DND-41 (cell line): ENCODE results near the gene ITGB1.

Experiments used
- ATAC-seq: fragments of 200-7000 bp; cut with Tn5 transposase; 3 replicates; pipeline ENCODE4 v1.9.1; 2021; ENCODE audit warnings: low read depth; ENCODE audit not compliant: insufficient read depth
- DNase-seq: peaks from one replicate; pipeline ENCODE4 v3.0.0-alpha.2; 2020
- H2AFZ ChIP-seq: 2 replicates; pipeline ENCODE4 v1.6.0; 2012; ENCODE audit warnings: low read depth, low read length
- H3K27ac ChIP-seq: 2 replicates; pipeline ENCODE4 v1.5.1; 2012; ENCODE audit warnings: low read length, inconsistent platforms
- H3K27me3 ChIP-seq: fragments of 200-600 bp; sonication (generic); 2 replicates; pipeline ENCODE4 v1.6.0; 2012; ENCODE audit warnings: low read length, mild to moderate bottlenecking, inconsistent platforms; ENCODE audit not compliant: insufficient read depth, poor library complexity
- H3K36me3 ChIP-seq: 2 replicates; pipeline ENCODE4 v1.5.1; 2012; ENCODE audit warnings: low read length, inconsistent platforms; ENCODE audit not compliant: insufficient read depth
- H3K4me1 ChIP-seq: 2 replicates; pipeline ENCODE4 v1.5.1; 2012; ENCODE audit warnings: mild to moderate bottlenecking, low read length; ENCODE audit not compliant: insufficient read depth
- H3K4me2 ChIP-seq: 2 replicates; pipeline ENCODE4 v1.6.0; 2012; ENCODE audit warnings: mild to moderate bottlenecking, moderate library complexity, low read length, inconsistent platforms; ENCODE audit not compliant: insufficient read depth
- H3K4me3 ChIP-seq, 2 experiments: fragments of 200-600 bp in 1 of 2; shearing (Covaris generic) in 1 of 2; 2 replicates each; pipeline ENCODE4 v1.5.1; 2012 to 2016; ENCODE audit warnings: inconsistent platforms in 2 of 2, low read length in 2 of 2, mild to moderate bottlenecking in 2 of 2, low read depth in 1 of 2, moderate library complexity in 1 of 2
- H3K79me2 ChIP-seq: 2 replicates; pipeline ENCODE4 v1.6.0; 2012; ENCODE audit warnings: low read length, inconsistent platforms; ENCODE audit not compliant: insufficient read depth
- H3K9ac ChIP-seq: 2 replicates; pipeline ENCODE4 v1.6.0; 2012; ENCODE audit warnings: low read depth, mild to moderate bottlenecking, inconsistent platforms, low read length, moderate library complexity
- H3K9me3 ChIP-seq: 2 replicates; pipeline ENCODE4 v1.5.1; 2012; ENCODE audit warnings: low read length, moderate library complexity, mild to moderate bottlenecking, inconsistent platforms; ENCODE audit not compliant: insufficient read depth, severe bottlenecking
- H4K20me1 ChIP-seq: 2 replicates; pipeline ENCODE4 v1.6.0; 2012; ENCODE audit warnings: low read length; ENCODE audit not compliant: insufficient read depth
- EZH2 ChIP-seq: IDR thresholded peaks from 3 replicates; pipeline ENCODE4 v1.6.1; 2012; ENCODE audit warnings: borderline replicate concordance, low read depth, mild to moderate bottlenecking, moderate library complexity, low read length, inconsistent platforms; ENCODE audit not compliant: severe bottlenecking
- TF ChIP-seq, protein P1 (sequence below): IDR thresholded peaks from 2 replicates; pipeline ENCODE4 v1.5.1; 2012; ENCODE audit warnings: borderline replicate concordance, low read length, moderate library complexity, mild to moderate bottlenecking; ENCODE audit not compliant: poor library complexity, severe bottlenecking; ENCODE audit errors: extremely low read depth

ITGB1 gene

DNA sequence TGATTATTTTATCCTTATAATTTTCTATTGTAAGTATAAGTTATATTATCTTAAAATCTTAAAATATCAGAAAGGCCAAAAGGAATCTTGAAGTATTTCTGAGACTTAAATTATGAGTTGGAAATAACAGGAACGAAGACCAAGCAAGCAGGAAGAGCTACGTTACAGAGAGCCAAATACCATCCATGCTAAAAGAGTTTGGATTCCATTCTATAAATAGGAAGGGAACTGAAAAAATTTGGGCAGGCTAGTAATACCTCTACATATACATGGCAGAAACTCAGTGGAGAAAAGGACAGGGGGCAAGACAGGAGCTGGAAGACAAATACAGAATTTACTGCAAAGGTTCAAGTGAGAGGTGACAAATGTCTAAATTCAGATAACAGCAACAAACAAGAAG lies 16.7 kb downstream of the ITGB1 start:
- H3K4me1 ChIP-seq, result 0 out of 2 replicates have a peak, but pooled peaks cover 2% of the 10 kb centered on the region

DNA sequence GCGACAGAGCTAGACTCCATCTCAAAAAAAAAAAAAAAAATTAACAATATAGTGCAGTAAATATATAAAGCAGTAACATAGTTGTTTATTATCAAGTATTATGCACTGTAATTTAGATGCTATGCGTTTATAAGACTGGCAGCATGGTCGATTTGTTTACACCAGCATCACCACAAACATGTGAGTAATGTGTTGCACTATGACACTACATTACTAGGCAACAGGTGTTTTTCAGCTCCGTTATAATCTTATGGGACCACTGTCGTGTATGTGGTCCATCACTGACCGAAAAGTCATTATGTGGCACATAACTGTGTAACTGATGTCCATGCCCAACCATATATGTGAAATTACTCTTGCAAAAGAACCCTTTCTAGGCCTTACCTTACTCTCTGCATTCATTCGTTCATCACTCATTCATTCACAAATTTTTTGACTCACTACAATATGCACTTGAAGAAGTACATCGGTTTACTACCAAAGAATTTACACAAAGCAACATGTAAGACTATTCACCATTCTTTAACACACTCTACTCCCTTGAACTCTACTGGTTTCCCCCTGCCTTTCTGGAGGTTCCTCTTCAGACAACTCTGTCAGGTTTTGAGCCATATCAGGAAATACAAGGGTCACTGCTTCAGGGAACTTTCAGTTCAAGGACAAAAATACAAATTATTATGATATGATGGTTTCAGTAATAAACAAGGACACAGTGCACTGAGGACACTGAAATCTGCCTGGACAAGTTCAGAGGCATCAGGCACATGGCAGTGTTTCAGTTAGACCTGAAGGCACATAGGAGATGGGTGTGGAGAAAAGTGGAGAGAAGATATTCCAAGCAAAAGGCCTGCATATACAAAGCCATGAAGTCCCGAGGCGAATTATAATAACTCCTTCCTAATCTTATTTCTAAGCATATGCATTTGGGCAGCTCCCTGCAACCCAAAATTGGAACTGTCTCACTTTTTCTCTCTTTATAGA lies 17.4 kb downstream of the ITGB1 start:
- no peak for ATAC-seq
- Histone ChIP-seq H3K36me3 (peaks cover 3% of the 10 kb centered on the region; the same call in 1 of the 2 replicates), H3K4me1 (0 out of 2 replicates have a peak, but pooled peaks cover 2% of the 10 kb centered on the region), H3K79me2 (peaks cover 97% of the 10 kb centered on the region), H3K4me3 (no peak overlapping the region), H3K27me3 (no peaks in the 10 kb centered on the region), H3K27ac (no peak overlapping the region), H3K9me3 (no peaks in the 10 kb centered on the region), H3K4me2 (no peak overlapping the region), H2AFZ (no peak overlapping the region), H3K9ac (no peak overlapping the region), H4K20me1 (peaks cover 73% of the 10 kb centered on the region)
- no peak for TF ChIP-seq EZH2
- TF ChIP-seq, protein P1, sequence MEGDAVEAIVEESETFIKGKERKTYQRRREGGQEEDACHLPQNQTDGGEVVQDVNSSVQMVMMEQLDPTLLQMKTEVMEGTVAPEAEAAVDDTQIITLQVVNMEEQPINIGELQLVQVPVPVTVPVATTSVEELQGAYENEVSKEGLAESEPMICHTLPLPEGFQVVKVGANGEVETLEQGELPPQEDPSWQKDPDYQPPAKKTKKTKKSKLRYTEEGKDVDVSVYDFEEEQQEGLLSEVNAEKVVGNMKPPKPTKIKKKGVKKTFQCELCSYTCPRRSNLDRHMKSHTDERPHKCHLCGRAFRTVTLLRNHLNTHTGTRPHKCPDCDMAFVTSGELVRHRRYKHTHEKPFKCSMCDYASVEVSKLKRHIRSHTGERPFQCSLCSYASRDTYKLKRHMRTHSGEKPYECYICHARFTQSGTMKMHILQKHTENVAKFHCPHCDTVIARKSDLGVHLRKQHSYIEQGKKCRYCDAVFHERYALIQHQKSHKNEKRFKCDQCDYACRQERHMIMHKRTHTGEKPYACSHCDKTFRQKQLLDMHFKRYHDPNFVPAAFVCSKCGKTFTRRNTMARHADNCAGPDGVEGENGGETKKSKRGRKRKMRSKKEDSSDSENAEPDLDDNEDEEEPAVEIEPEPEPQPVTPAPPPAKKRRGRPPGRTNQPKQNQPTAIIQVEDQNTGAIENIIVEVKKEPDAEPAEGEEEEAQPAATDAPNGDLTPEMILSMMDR, result no peak
- DNase-seq, result no peak

More for the DNA sequence above, 16.7 kb downstream of the ITGB1 start:
- Histone ChIP-seq H3K27me3 (no peaks in the 10 kb centered on the region), H4K20me1 (peaks cover 68% of the 10 kb centered on the region), H3K36me3 (no peaks in the 10 kb centered on the region; the same call in 1 of the 2 replicates), H3K79me2 (peaks cover 97% of the 10 kb centered on the region), H3K27ac (no peak overlapping the region), H3K4me3 (no peak overlapping the region), H3K4me2 (no peak overlapping the region), H3K9ac (no peak overlapping the region), H3K9me3 (no peaks in the 10 kb centered on the region), H2AFZ (no peak overlapping the region)
- ATAC-seq (no peak), DNase-seq (no peak)
- no peak for TF ChIP-seq EZH2
- TF ChIP-seq, protein P1, result no peak

DNA sequence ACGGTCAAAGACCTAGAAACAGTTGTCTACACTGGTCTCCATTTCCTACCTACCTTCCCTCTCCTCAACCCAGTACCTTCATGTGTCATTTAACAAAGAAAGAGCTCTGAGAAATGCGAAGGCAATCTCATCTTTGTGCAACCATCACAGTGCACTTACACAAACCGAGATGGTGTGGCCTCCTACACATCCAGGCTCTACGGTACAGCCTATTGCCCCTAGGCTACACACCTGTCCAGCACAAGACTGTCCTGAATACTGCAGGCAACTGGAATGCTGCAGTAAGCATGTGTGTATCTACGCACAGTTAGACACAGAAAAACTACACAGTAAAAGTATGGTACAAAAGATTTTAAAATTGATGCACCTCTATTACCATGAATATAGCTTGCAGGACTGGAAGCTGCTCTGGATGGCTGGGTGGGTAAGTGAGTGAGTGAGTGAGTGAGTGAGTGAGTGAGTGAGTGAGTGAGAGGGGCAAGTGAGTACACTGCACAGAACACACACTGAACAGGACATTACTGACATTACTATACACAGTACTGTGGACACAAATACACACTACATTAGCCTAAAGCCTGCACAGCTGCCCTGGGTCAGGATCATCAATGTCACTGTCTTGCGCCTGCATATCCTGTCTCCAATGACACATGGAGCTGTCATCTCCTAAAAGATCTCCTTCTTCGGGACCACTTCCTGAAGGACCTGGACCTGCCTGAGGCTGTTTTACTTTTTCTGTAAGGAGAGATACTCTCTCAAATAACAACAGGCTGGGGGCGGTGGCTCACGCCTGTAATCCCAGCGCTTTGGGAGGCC lies 18.5 kb downstream of the ITGB1 start:
- DNase-seq (no peak), ATAC-seq (peak; percentile 37; the same call in 2 of the 3 replicates)
- no peak for TF ChIP-seq EZH2
- TF ChIP-seq, protein P1, result no peak
- H2AFZ ChIP-seq, result no peak overlapping the region
- no peak overlapping the region for H3K9ac ChIP-seq
- peak overlapping the region; percentile 30; the same call in 1 of the 2 replicates for H3K27ac ChIP-seq
- H3K9me3 ChIP-seq, result no peaks in the 10 kb centered on the region
- H3K4me2 ChIP-seq, result no peak overlapping the region
- peaks cover 68% of the 10 kb centered on the region for H4K20me1 ChIP-seq
- H3K27me3 ChIP-seq, result no peaks in the 10 kb centered on the region
- no peak overlapping the region for H3K4me3 ChIP-seq
- peaks cover 97% of the 10 kb centered on the region for H3K79me2 ChIP-seq
- H3K4me1 ChIP-seq, result 0 out of 2 replicates have a peak, but pooled peaks cover 2% of the 10 kb centered on the region
- peaks cover 13% of the 10 kb centered on the region for H3K36me3 ChIP-seq
